OCI-LY7 (cell line): Measurements from ENCODE around the gene CARD18. TPM values are rescaled to one million over a fixed set of nuclear protein-coding genes. Genes with fewer than 3 reads are reported as not detected.

Source experiments
- BruUV-seq: library from RNA; stranded (reverse); fragments of 400-500 nt; replicated peaks from 2 replicates; lab custom pipeline; 2021; lab: Mats Ljungman, UMichigan
- CTCF ChIA-PET: fragments of 300-600 bp; sonication (Branson Sonifier 250); formaldehyde crosslinking; loops from one replicate; lab custom pipeline; 2022; ENCODE audit warnings: antibody characterized with exemption; ENCODE audit not compliant: unreplicated experiment; lab: Charles Lee
- POLR2A ChIA-PET: fragments of 300-600 bp; sonication (Branson Sonifier 250); formaldehyde crosslinking; loops from one replicate; lab custom pipeline; 2022; ENCODE audit warnings: antibody characterized with exemption; lab: Charles Lee
- DNase-seq: peaks from one replicate; pipeline ENCODE4 v3.0.0-alpha.2; 2015; ENCODE audit warnings: low spot score
- H2AFZ ChIP-seq: fragments of 200-600 bp; sonication (generic), shearing (Covaris generic); 2 replicates; pipeline ENCODE4 v1.6.1; 2014; ENCODE audit warnings: mild to moderate bottlenecking, antibody characterized with exemption, low read length, moderate library complexity
- H3K27ac ChIP-seq: fragments of 200-600 bp; sonication (generic); 2 replicates; pipeline ENCODE4 v1.5.1; 2014; ENCODE audit warnings: mixed run types, low read depth, mild to moderate bottlenecking, moderate library complexity, low read length, inconsistent platforms; ENCODE audit not compliant: poor library complexity, severe bottlenecking
- H3K36me3 ChIP-seq: fragments of 200-600 bp; sonication (generic); 2 replicates; pipeline ENCODE4 v1.6.1; 2014; ENCODE audit warnings: mild to moderate bottlenecking, antibody characterized with exemption, low read length, moderate library complexity, mixed read lengths; ENCODE audit not compliant: insufficient read depth
- H3K4me1 ChIP-seq: fragments of 200-600 bp; sonication (generic); 2 replicates; pipeline ENCODE4 v1.5.1; 2014; ENCODE audit warnings: mild to moderate bottlenecking, low read length; ENCODE audit not compliant: insufficient read depth, poor library complexity, severe bottlenecking
- H3K4me2 ChIP-seq: fragments of 200-600 bp; sonication (generic); 2 replicates; pipeline ENCODE4 v1.6.1; 2014; ENCODE audit warnings: mild to moderate bottlenecking, low read length
- H3K4me3 ChIP-seq: fragments of 200-600 bp; sonication (generic); 2 replicates; pipeline ENCODE4 v1.5.1; 2014; ENCODE audit warnings: mild to moderate bottlenecking, low read depth, low read length; ENCODE audit not compliant: poor library complexity, severe bottlenecking
- H3K79me2 ChIP-seq: fragments of 200-600 bp; sonication (generic); 2 replicates; pipeline ENCODE4 v1.6.1; 2016; ENCODE audit warnings: low read depth, mild to moderate bottlenecking, low read length, moderate library complexity, mixed read lengths; ENCODE audit not compliant: insufficient read depth
- H3K9me2 ChIP-seq: fragments of 200-600 bp; sonication (generic); 2 replicates; pipeline ENCODE4 v1.6.1; 2016; ENCODE audit warnings: mild to moderate bottlenecking, low read length, mixed read lengths; ENCODE audit not compliant: insufficient read depth
- H3K9me3 ChIP-seq: fragments of 200-600 bp; sonication (generic); 2 replicates; pipeline ENCODE4 v1.6.1; 2014; ENCODE audit warnings: mild to moderate bottlenecking, mixed run types, low read length, mixed read lengths
- H4K20me1 ChIP-seq: fragments of 200-600 bp; sonication (generic); 2 replicates; pipeline ENCODE4 v1.6.1; 2014; ENCODE audit warnings: mild to moderate bottlenecking, antibody characterized with exemption, low read length, moderate library complexity, mixed read lengths; ENCODE audit not compliant: insufficient read depth
- EZH2phosphoT487 ChIP-seq: fragments of 200-600 bp; sonication (generic); IDR thresholded peaks from 2 replicates; pipeline ENCODE4 v1.6.1; 2018; ENCODE audit warnings: low read depth, borderline replicate concordance, mild to moderate bottlenecking, mixed run types, antibody characterized with exemption, low read length, moderate library complexity, mixed read lengths
- intact Hi-C: fragments of 100-400 bp; cut with micrococcal nuclease; formaldehyde crosslinking; loops from one replicate; pipeline ENCODE4 v1.10.0; 2022; ENCODE audit not compliant: unreplicated experiment
- total RNA-seq, 2 experiments: library from RNA; depleted of rRNA in 1 of 2; stranded (reverse); fragments of >200 nt in 1 of 2; shearing (Covaris generic) in 1 of 2; gene quantifications; 2 replicates each; pipeline ENCODE4 v1.2.3, GENCODE V29; 2014 to 2022
- TF ChIP-seq, protein P1 (sequence below): fragments of 200-600 bp; sonication (generic); conservative IDR thresholded peaks from 2 replicates; pipeline ENCODE4 v1.5.1; 2014; ENCODE audit warnings: mild to moderate bottlenecking, antibody characterized with exemption, low read length, moderate library complexity, mixed read lengths

Gene CARD18
- total RNA-seq, 2 experiments from 2014 or later = not detected

DNA sequence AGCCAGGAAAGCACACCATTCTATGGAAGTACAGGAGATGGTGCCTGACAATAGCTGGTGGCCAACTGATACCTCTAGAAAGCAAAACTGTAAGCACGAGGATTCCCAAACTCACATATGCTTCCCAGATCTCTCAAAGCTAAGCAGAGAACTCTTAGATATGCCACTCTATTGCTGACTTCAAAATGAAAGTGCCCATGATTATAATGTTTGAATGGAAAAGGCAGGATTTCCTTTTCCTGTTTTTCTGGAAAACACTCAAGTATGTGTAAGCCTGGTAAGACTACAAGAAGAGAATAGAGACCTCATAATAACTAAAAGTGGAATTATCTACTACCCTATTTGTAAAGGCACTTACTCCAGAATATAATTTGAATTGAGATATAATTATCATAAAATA, 2.6 kb upstream of the CARD18 start:
- no peak for TF ChIP-seq EZH2phosphoT487
- TF ChIP-seq, protein P1, sequence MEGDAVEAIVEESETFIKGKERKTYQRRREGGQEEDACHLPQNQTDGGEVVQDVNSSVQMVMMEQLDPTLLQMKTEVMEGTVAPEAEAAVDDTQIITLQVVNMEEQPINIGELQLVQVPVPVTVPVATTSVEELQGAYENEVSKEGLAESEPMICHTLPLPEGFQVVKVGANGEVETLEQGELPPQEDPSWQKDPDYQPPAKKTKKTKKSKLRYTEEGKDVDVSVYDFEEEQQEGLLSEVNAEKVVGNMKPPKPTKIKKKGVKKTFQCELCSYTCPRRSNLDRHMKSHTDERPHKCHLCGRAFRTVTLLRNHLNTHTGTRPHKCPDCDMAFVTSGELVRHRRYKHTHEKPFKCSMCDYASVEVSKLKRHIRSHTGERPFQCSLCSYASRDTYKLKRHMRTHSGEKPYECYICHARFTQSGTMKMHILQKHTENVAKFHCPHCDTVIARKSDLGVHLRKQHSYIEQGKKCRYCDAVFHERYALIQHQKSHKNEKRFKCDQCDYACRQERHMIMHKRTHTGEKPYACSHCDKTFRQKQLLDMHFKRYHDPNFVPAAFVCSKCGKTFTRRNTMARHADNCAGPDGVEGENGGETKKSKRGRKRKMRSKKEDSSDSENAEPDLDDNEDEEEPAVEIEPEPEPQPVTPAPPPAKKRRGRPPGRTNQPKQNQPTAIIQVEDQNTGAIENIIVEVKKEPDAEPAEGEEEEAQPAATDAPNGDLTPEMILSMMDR = no peak
- no peaks in the 10 kb centered on the region for H3K79me2 ChIP-seq
- no peaks in the 10 kb centered on the region for H4K20me1 ChIP-seq
- H3K4me3 ChIP-seq = no peak overlapping the region
- CTCF ChIA-PET = no interaction called here
- H3K36me3 ChIP-seq = no peaks in the 10 kb centered on the region
- H3K27ac ChIP-seq = no peak overlapping the region
- POLR2A ChIA-PET = no interaction called here
- intact Hi-C loops = no loop called here
- H3K9me2 ChIP-seq = no peaks in the 10 kb centered on the region
- H2AFZ ChIP-seq = no peak overlapping the region
- no peak overlapping the region for H3K4me2 ChIP-seq
- no TSS peak for BruUV-seq
- DNase-seq = no peak
- no peaks in the 10 kb centered on the region for H3K9me3 ChIP-seq
- H3K4me1 ChIP-seq = no peaks in the 10 kb centered on the region

DNA sequence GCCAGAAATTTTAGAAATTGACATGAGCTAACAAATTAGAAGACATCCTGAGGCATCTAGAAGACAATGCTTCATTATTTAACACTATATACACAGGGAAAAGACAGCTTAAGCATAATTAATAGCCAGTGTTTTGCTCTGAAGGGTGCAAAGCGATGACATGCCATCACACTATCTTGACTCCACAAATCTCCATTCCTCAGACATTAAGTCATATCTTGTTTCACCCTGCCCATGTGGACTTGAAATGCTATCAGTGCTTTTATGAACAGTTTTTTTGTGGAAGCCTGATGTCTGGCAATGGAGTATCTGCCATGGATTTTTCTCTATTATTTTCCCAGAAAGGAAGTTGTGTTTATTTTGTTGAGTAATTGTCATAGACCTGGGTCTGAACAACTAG, 2.3 kb downstream of the CARD18 start:
- Histone ChIP-seq H2AFZ (no peak overlapping the region), H3K4me2 (no peak overlapping the region), H3K79me2 (no peaks in the 10 kb centered on the region), H3K9me2 (no peaks in the 10 kb centered on the region), H3K9me3 (no peaks in the 10 kb centered on the region), H3K4me1 (no peaks in the 10 kb centered on the region), H4K20me1 (no peaks in the 10 kb centered on the region), H3K27ac (no peak overlapping the region), H3K4me3 (no peak overlapping the region), H3K36me3 (no peaks in the 10 kb centered on the region)
- no peak for DNase-seq
- no peak for TF ChIP-seq EZH2phosphoT487
- TF ChIP-seq, protein P1 = no peak
- ChIA-PET POLR2A (interaction anchor here (0.5 to 0.7 kb wide), 2 partner anchors 552 to 1976 kb away, joined by 3 read pairs; no protein-coding TSS in a partner anchor), CTCF (no interaction called here)
- intact Hi-C loops = no loop called here
- no TSS peak for BruUV-seq

DNA sequence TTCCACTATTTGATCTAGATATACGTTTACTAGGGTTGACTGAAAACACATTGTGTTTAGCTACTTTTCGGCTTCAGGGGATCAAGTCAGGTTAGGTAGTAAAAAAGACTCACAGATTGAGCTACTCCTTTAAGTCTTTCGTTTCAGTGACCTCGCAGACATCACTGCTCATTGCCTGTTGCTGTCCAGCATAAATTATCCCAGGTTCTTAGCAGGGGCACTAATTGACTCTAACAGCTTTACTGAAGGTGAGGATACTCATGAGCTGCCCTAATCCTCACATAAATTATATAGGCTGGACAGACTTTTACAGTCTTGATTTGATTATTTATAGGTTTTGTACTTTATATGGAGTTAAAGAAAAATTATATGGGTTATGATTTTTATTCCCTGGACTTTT, 3.7 kb downstream of the CARD18 start:
- TF ChIP-seq, protein P1 = no peak
- TF ChIP-seq EZH2phosphoT487 = no peak
- H3K4me2 ChIP-seq = no peak overlapping the region
- H3K9me2 ChIP-seq = no peaks in the 10 kb centered on the region
- no peaks in the 10 kb centered on the region for H3K4me1 ChIP-seq
- no peak overlapping the region for H2AFZ ChIP-seq
- H3K27ac ChIP-seq = no peak overlapping the region
- no TSS peak for BruUV-seq
- intact Hi-C loops = no loop called here
- no peaks in the 10 kb centered on the region for H3K9me3 ChIP-seq
- POLR2A ChIA-PET = no interaction called here
- DNase-seq = no peak
- H4K20me1 ChIP-seq = no peaks in the 10 kb centered on the region
- H3K4me3 ChIP-seq = no peak overlapping the region
- CTCF ChIA-PET = no interaction called here
- no peaks in the 10 kb centered on the region for H3K79me2 ChIP-seq
- no peaks in the 10 kb centered on the region for H3K36me3 ChIP-seq
